GM19467 (cell line): Measurements from ENCODE around the gene AQP12B.
"Not testable (repeated sequence)": the region's sequence is repeated elsewhere in the genome, so short reads cannot be mapped to it uniquely, and the experiment has no call there.

Source experiments
- ATAC-seq: cut with Tn5 transposase; IDR thresholded peaks from one replicate; pipeline ENCODE4 v1.9.1; 2021; ENCODE audit warnings: mild to moderate bottlenecking, moderate library complexity; ENCODE audit not compliant: unreplicated experiment

Gene AQP12B

GRCh38 chr2:240685771-240686371 lies 3.2 kb upstream of the AQP12B start:
- no peak for ATAC-seq

- not testable (repeated sequence) for ATAC-seq
Measured at GRCh38 chr2:240683980-240684728, 1.5 kb upstream of the AQP12B start.

GRCh38 chr2:240683329-240683979 lies 769 bp upstream of the AQP12B start:
- ATAC-seq: not testable (repeated sequence)

GRCh38 chr2:240680185-240680584 lies 2.5 kb downstream of the AQP12B start:
- not testable (repeated sequence) for ATAC-seq

- not testable (repeated sequence) for ATAC-seq
Measured at GRCh38 chr2:240678909-240679308, 3.8 kb downstream of the AQP12B start.

GRCh38 chr2:240678043-240678442 lies 4.6 kb downstream of the AQP12B start:
- ATAC-seq: not testable (repeated sequence)

GRCh38 chr2:240675345-240675744 lies 7.3 kb downstream of the AQP12B start:
- not testable (repeated sequence) for ATAC-seq

GRCh38 chr2:240674461-240675184 lies 8.1 kb downstream of the AQP12B start:
- not testable (repeated sequence) for ATAC-seq

- no peak for ATAC-seq
Measured at GRCh38 chr2:240672701-240673190, 9.9 kb downstream of the AQP12B start.

GRCh38 chr2:240672076-240672700 lies 10.5 kb downstream of the AQP12B start:
- no peak for ATAC-seq

GRCh38 chr2:240670950-240671349 lies 11.7 kb downstream of the AQP12B start:
- ATAC-seq: no peak

GRCh38 chr2:240670402-240670801 lies 12.3 kb downstream of the AQP12B start:
- no peak for ATAC-seq

- ATAC-seq: no peak
Measured at GRCh38 chr2:240664622-240665021, 18.1 kb downstream of the AQP12B start.

GRCh38 chr2:240663546-240664190 lies 19.0 kb downstream of the AQP12B start:
- ATAC-seq: no peak

- ATAC-seq: no peak
Measured at GRCh38 chr2:240662681-240663080, 20.0 kb downstream of the AQP12B start.

GRCh38 chr2:240659883-240660282 lies 22.8 kb downstream of the AQP12B start:
- ATAC-seq: not testable (repeated sequence)

GRCh38 chr2:240655931-240656886 lies 26.5 kb downstream of the AQP12B start:
- no peak for ATAC-seq

- no peak for ATAC-seq
Measured at GRCh38 chr2:240651185-240651584, 31.5 kb downstream of the AQP12B start.
